Measurements from ENCODE around the gene PIGQ.

DNA sequence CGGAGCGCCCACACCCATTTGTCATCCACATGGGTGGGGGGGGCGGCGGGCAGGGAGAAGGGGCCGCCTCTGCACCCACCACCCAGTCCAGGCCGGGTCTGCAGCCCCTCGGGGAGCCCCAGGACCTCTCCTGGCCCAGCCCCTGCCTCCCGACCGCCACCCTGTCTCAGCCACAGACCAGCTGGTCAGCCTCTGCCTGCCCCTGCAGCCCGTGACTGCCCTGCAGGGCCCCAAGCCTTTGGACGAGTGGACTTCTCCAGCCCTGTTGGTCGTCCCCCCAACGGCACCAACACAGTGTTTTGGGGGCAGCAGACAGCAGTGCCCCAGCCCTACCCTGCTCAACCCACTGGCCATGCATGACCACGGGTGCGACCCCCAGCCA lies 8.4 kb upstream of the PIGQ start:
- TF ChIP-seq CTCF (conservative IDR thresholded peaks at IDR 0.05 in 1 of 2, IDR thresholded peaks at IDR 0.05 in 1 of 2; ENCODE audit: extremely low read depth in 1 of 2, insufficient read depth in 1 of 2, low read depth in 1 of 2, low read length in 2 of 2) (no peak), EZH2 (IDR thresholded peaks at IDR 0.05; ENCODE audit: borderline replicate concordance, low read length) (no peak)

All from mammary epithelial cell (primary cell).